ENCODE results near the gene MYLK.

MYLK gene

GRCh38 chr3:123730829-123731228 is 153.3 kb downstream of the MYLK start:
- Histone ChIP-seq H3K36me3 (ENCODE audit: insufficient read depth, low read length) (no peaks in the 10 kb centered on the region), H3K9me2 (replicated peaks; ENCODE audit: low read depth, low read length) (no peaks in the 10 kb centered on the region), H3K9me3 (ENCODE audit: insufficient read depth, low read depth, low read length) (no peaks in the 10 kb centered on the region), H3K4me3 (ENCODE audit: low read length, poor library complexity, severe bottlenecking) (no peak overlapping the region), H2AFZ (ENCODE audit: low read length) (no peak overlapping the region), H4K20me1 (ENCODE audit: insufficient read depth, low read length, poor library complexity, severe bottlenecking) (no peaks in the 10 kb centered on the region), H3K79me2 (ENCODE audit: insufficient read depth, low read length) (no peaks in the 10 kb centered on the region), H3K9ac (ENCODE audit: low read depth, low read length, poor library complexity, severe bottlenecking) (no peak overlapping the region), H3K4me2 (ENCODE audit: low read depth, low read length, poor library complexity, severe bottlenecking) (no peak overlapping the region), H3F3A (ENCODE audit: low read depth) (no peaks in the 10 kb centered on the region), H3K4me1 (ENCODE audit: insufficient read depth, low read length, poor library complexity, severe bottlenecking) (peaks cover 5% of the 10 kb centered on the region), H3K27me3 (ENCODE audit: insufficient read depth, low read length, poor library complexity, severe bottlenecking) (no peaks in the 10 kb centered on the region)
- TF ChIP-seq, protein P1, sequence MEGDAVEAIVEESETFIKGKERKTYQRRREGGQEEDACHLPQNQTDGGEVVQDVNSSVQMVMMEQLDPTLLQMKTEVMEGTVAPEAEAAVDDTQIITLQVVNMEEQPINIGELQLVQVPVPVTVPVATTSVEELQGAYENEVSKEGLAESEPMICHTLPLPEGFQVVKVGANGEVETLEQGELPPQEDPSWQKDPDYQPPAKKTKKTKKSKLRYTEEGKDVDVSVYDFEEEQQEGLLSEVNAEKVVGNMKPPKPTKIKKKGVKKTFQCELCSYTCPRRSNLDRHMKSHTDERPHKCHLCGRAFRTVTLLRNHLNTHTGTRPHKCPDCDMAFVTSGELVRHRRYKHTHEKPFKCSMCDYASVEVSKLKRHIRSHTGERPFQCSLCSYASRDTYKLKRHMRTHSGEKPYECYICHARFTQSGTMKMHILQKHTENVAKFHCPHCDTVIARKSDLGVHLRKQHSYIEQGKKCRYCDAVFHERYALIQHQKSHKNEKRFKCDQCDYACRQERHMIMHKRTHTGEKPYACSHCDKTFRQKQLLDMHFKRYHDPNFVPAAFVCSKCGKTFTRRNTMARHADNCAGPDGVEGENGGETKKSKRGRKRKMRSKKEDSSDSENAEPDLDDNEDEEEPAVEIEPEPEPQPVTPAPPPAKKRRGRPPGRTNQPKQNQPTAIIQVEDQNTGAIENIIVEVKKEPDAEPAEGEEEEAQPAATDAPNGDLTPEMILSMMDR (conservative IDR thresholded peaks at IDR 0.05; ENCODE audit: low read length), result no peak
- no peak for TF ChIP-seq EZH2phosphoT487 (IDR thresholded peaks at IDR 0.05; ENCODE audit: borderline replicate concordance)

- H3F3A ChIP-seq (ENCODE audit: low read depth), result no peaks in the 10 kb centered on the region
- H3K36me3 ChIP-seq (ENCODE audit: insufficient read depth, low read length), result no peaks in the 10 kb centered on the region
- no peak overlapping the region for H3K9ac ChIP-seq (ENCODE audit: low read depth, low read length, poor library complexity, severe bottlenecking)
- no peaks in the 10 kb centered on the region for H3K27me3 ChIP-seq (ENCODE audit: insufficient read depth, low read length, poor library complexity, severe bottlenecking)
- TF ChIP-seq EZH2phosphoT487 (IDR thresholded peaks at IDR 0.05; ENCODE audit: borderline replicate concordance), result no peak
- TF ChIP-seq, protein P1 (conservative IDR thresholded peaks at IDR 0.05; ENCODE audit: low read length), result no peak
- no peak overlapping the region for H3K4me3 ChIP-seq (ENCODE audit: low read length, poor library complexity, severe bottlenecking)
- no peaks in the 10 kb centered on the region for H3K9me2 ChIP-seq (replicated peaks; ENCODE audit: low read depth, low read length)
- H2AFZ ChIP-seq (ENCODE audit: low read length), result no peak overlapping the region
- no peaks in the 10 kb centered on the region for H4K20me1 ChIP-seq (ENCODE audit: insufficient read depth, low read length, poor library complexity, severe bottlenecking)
- H3K4me2 ChIP-seq (ENCODE audit: low read depth, low read length, poor library complexity, severe bottlenecking), result no peak overlapping the region
- no peaks in the 10 kb centered on the region for H3K79me2 ChIP-seq (ENCODE audit: insufficient read depth, low read length)
- peaks cover 5% of the 10 kb centered on the region for H3K4me1 ChIP-seq (ENCODE audit: insufficient read depth, low read length, poor library complexity, severe bottlenecking)
- no peaks in the 10 kb centered on the region for H3K9me3 ChIP-seq (ENCODE audit: insufficient read depth, low read depth, low read length)
Observed at GRCh38 chr3:123728991-123729390, 155.1 kb downstream of the MYLK start.

GRCh38 chr3:123728014-123728413 is 156.1 kb downstream of the MYLK start:
- Histone ChIP-seq H3K36me3 (ENCODE audit: insufficient read depth, low read length) (no peaks in the 10 kb centered on the region), H3F3A (ENCODE audit: low read depth) (no peaks in the 10 kb centered on the region), H3K9me3 (ENCODE audit: insufficient read depth, low read depth, low read length) (no peaks in the 10 kb centered on the region), H3K79me2 (ENCODE audit: insufficient read depth, low read length) (no peaks in the 10 kb centered on the region), H3K9ac (ENCODE audit: low read depth, low read length, poor library complexity, severe bottlenecking) (no peak overlapping the region), H3K9me2 (replicated peaks; ENCODE audit: low read depth, low read length) (no peaks in the 10 kb centered on the region), H4K20me1 (ENCODE audit: insufficient read depth, low read length, poor library complexity, severe bottlenecking) (no peaks in the 10 kb centered on the region), H3K4me2 (ENCODE audit: low read depth, low read length, poor library complexity, severe bottlenecking) (no peak overlapping the region), H3K4me1 (ENCODE audit: insufficient read depth, low read length, poor library complexity, severe bottlenecking) (peaks cover 5% of the 10 kb centered on the region), H3K4me3 (ENCODE audit: low read length, poor library complexity, severe bottlenecking) (no peak overlapping the region), H2AFZ (ENCODE audit: low read length) (no peak overlapping the region), H3K27me3 (ENCODE audit: insufficient read depth, low read length, poor library complexity, severe bottlenecking) (no peaks in the 10 kb centered on the region)
- TF ChIP-seq, protein P1 (conservative IDR thresholded peaks at IDR 0.05; ENCODE audit: low read length), result no peak
- TF ChIP-seq EZH2phosphoT487 (IDR thresholded peaks at IDR 0.05; ENCODE audit: borderline replicate concordance), result no peak

Measured in Loucy (cell line).